ENCODE results near the gene TLE1.

DNA sequence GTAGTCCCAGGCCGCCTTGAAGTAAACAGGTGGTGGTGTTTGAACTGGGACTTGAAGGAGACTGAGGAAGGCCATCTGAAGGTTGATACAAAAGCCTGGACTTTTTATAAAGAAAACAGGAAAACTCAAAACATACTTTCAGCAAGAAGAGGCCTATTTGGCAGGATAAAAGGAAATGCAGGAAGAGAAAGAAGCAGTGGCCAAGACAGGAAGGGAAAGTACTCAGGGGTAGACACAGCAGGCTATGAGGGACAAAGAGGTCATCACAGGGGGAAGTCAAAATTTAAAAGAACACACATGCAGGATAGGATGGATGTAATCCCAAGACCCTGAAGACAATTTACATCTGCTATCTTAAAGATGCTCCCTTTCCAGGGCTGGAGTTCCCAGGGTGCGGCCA lies 13.0 kb downstream of the TLE1 start:
- no peak for TF ChIP-seq GATA2 (IDR thresholded peaks at IDR 0.05; ENCODE audit: low read depth, low read length)
- no peak for TF ChIP-seq GATA3 (IDR thresholded peaks at IDR 0.05; ENCODE audit: low read depth, low read length)

All from SH-SY5Y (cell line).